Midbrain (tissue), 1 donor: ENCODE data around the gene CST8.

ENCODE experiments used
- DNase-seq: peaks from one replicate; lab custom pipeline; 2025; lab: John Stamatoyannopoulos, UW

CST8 gene

GRCh38 chr20:23524146-23524545 lies 33.2 kb downstream of the CST8 start:
- no peak for DNase-seq

GRCh38 chr20:23526850-23527249 lies 35.9 kb downstream of the CST8 start:
- no peak for DNase-seq

- DNase-seq: no peak
Measured at GRCh38 chr20:23528867-23529431, 38.0 kb downstream of the CST8 start.

GRCh38 chr20:23530937-23531567 lies 40.1 kb downstream of the CST8 start:
- no peak for DNase-seq

- DNase-seq: no peak
Measured at GRCh38 chr20:23532533-23532932, 41.6 kb downstream of the CST8 start.

- no peak for DNase-seq
Measured at GRCh38 chr20:23533161-23533560, 42.2 kb downstream of the CST8 start.

GRCh38 chr20:23534801-23535593 lies 44.1 kb downstream of the CST8 start:
- no peak for DNase-seq

GRCh38 chr20:23536328-23536974 lies 45.5 kb downstream of the CST8 start:
- no peak for DNase-seq

- DNase-seq: no peak
Measured at GRCh38 chr20:23537030-23537429, 46.1 kb downstream of the CST8 start.

- no peak for DNase-seq
Measured at GRCh38 chr20:23540624-23541023, 49.7 kb downstream of the CST8 start.

GRCh38 chr20:23541330-23541729 lies 50.4 kb downstream of the CST8 start:
- DNase-seq: no peak

- no peak for DNase-seq
Measured at GRCh38 chr20:23541776-23542175, 50.9 kb downstream of the CST8 start.

GRCh38 chr20:23542801-23543200 lies 51.9 kb downstream of the CST8 start:
- DNase-seq: no peak

GRCh38 chr20:23544133-23544532 lies 53.2 kb downstream of the CST8 start:
- DNase-seq: no peak
